ENCODE results near the gene CWC22. TPM values are rescaled to one million over a fixed set of nuclear protein-coding genes. Genes with fewer than 3 reads are reported as not detected.

Gene CWC22
- total and polyA plus RNA-seq, 2 of the 8 experiments (the other 6 are each of a cell fraction or from before 2014, with no cell fraction given): 3.7 to 34.0 TPM

DNA sequence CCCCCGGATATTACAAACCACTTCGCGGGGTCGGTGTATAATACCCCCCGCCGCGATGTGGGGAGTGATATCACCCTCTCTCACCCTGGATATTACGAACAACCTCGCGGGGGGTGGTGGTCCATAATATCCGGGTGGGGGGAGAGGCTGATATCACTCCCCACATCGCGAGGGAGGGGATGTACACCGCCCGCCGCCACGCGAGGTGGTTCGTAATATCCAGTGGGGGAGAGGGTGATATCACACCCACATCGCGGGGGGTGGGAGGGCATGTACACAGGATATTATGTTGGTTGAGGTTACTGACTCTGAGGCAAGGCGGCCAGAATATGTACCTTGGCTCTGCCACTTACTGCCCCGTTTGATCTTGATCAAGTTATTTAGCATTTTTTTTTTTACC, 14.8 kb upstream of the CWC22 start:
- Histone ChIP-seq H3K27me3 (replicated peaks in 1 of 4; ENCODE audit: control insufficient read depth in 3 of 4, extremely low read depth in 1 of 4, insufficient read depth in 3 of 4, low read length in 3 of 4) (no peaks in the 10 kb centered on the region), H2BK5ac (ENCODE audit: low read depth, low read length) (no peak overlapping the region), H4K8ac (ENCODE audit: extremely low read depth, insufficient read depth, low read length) (no peak overlapping the region; the same call in 1 of the 2 replicates), H3K9ac (replicated peaks in 1 of 4; ENCODE audit: extremely low read depth in 1 of 4, low read depth in 3 of 4, low read length in 3 of 4) (no peak overlapping the region), H2AK5ac (ENCODE audit: low read depth, low read length) (no peak overlapping the region), H4K5ac (ENCODE audit: insufficient read length, low read depth, low read length) (no peak overlapping the region), H3K4me1 (replicated peaks in 1 of 4; ENCODE audit: control insufficient read depth in 3 of 4, insufficient read depth in 4 of 4, low read length in 3 of 4) (no peaks in the 10 kb centered on the region), H3K27ac (ENCODE audit: low read depth, low read length) (no peak overlapping the region), H3K4me2 (ENCODE audit: insufficient read depth in 1 of 2, low read depth in 2 of 2, low read length in 2 of 2) (no peak overlapping the region), H2AFZ (ENCODE audit: low read length) (no peak overlapping the region), H2BK15ac (ENCODE audit: low read length) (no peak overlapping the region), H4K91ac (replicated peaks; ENCODE audit: insufficient read length, low read length) (no peak overlapping the region), H3K23ac (ENCODE audit: insufficient read length) (no peak overlapping the region), H3K79me1 (ENCODE audit: low read depth, low read length) (no peaks in the 10 kb centered on the region), H2BK20ac (ENCODE audit: low read length) (no peak overlapping the region), H3K14ac (ENCODE audit: insufficient read length) (no peak overlapping the region), H2BK12ac (ENCODE audit: low read depth, low read length) (no peak overlapping the region), H2BK120ac (replicated peaks; ENCODE audit: low read depth, low read length) (peak overlapping the region; percentile 33), H3K18ac (ENCODE audit: extremely low read depth, low read length) (no peak overlapping the region), H3K23me2 (ENCODE audit: low read depth, low read length) (no peaks in the 10 kb centered on the region), H3K9me3 (ENCODE audit: insufficient read depth in 2 of 2, low read depth in 1 of 2, low read length in 1 of 2) (no peaks in the 10 kb centered on the region), H3K56ac (replicated peaks; ENCODE audit: insufficient read length, low read depth, low read length) (no peak overlapping the region), H3K4me3 (ENCODE audit: extremely low read depth in 1 of 4, insufficient read depth in 2 of 4, low read depth in 3 of 4, low read length in 4 of 4) (no peak overlapping the region), H3K79me2 (ENCODE audit: control insufficient read depth in 1 of 2, insufficient read depth in 2 of 2, low read length in 2 of 2) (no peaks in the 10 kb centered on the region), H3K4ac (replicated peaks; ENCODE audit: insufficient read length, low read depth, low read length) (no peak overlapping the region), H4K20me1 (replicated peaks in 1 of 2; ENCODE audit: control insufficient read depth in 1 of 2, insufficient read depth in 2 of 2, low read length in 2 of 2) (no peaks in the 10 kb centered on the region), H3K36me3 (ENCODE audit: control insufficient read depth in 2 of 4, insufficient read depth in 4 of 4, low read length in 3 of 4) (no peaks in the 10 kb centered on the region)
- WGBS, 2 experiments (ENCODE audit: extremely low coverage in 1 of 2, insufficient coverage in 1 of 2, insufficient read length in 1 of 2, insufficient replicate concordance in 2 of 2, low coverage in 1 of 2, low lambda C conversion rate in 2 of 2, missing lambda C conversion rate in 1 of 2): 93% methylated on average over 15 of the region's 23 CpGs; no CpG with 5 or more reads in 1 of the 2 experiments
- TF ChIP-seq GTF2F1 (IDR thresholded peaks at IDR 0.05; ENCODE audit: borderline replicate concordance, low read depth, low read length) (no peak), RAD21 (IDR thresholded peaks at IDR 0.05 in 1 of 2, conservative IDR thresholded peaks at IDR 0.05 in 1 of 2; ENCODE audit: low read depth in 2 of 2, low read length in 2 of 2) (no peak), KDM4A (IDR thresholded peaks at IDR 0.05; ENCODE audit: low read depth, low read length, severe bottlenecking) (no peak), SIN3A (conservative IDR thresholded peaks at IDR 0.05 in 1 of 2, IDR thresholded peaks at IDR 0.05 in 1 of 2; ENCODE audit: low read depth in 1 of 2, low read length in 2 of 2) (no peak)
- POLR2A ChIA-PET (ENCODE audit: partially characterized antibody): no interaction called here
- CTCF ChIA-PET (ENCODE audit: partially characterized antibody): no interaction called here
- DNase-seq (ENCODE audit: low read depth in 1 of 2, low spot score in 2 of 2) (no peak), FAIRE-seq (no peak)

All from H1 (cell line).